Loucy (cell line): ENCODE results near the gene RHBDD3.

Experiments used
- CTCF ChIP-seq: fragments of 200-600 bp; sonication (generic); conservative IDR thresholded peaks from 2 replicates; pipeline ENCODE4 v1.5.1; 2014; ENCODE audit warnings: mild to moderate bottlenecking, antibody characterized with exemption, low read length
- EZH2phosphoT487 ChIP-seq: fragments of 200-600 bp; IDR thresholded peaks from 2 replicates; pipeline ENCODE4 v1.6.1; 2018; ENCODE audit warnings: antibody characterized with exemption, mild to moderate bottlenecking, moderate library complexity, borderline replicate concordance

- TF ChIP-seq CTCF (no peak), EZH2phosphoT487 (no peak)
Observed at GRCh38 chr22:29260031-29260560, 7.7 kb downstream of the RHBDD3 start.
